SK-N-SH (cell line): Measurements from ENCODE around the gene PKNOX2. TPM values are rescaled to one million over a fixed set of nuclear protein-coding genes. Genes with fewer than 3 reads are reported as not detected.

ENCODE experiments used
- CTCF ChIA-PET: fragments of 300-600, 350-600 bp; formaldehyde crosslinking; extraction: SDS; loops from one replicate; lab custom pipeline; 2021; lab: Yijun Ruan, JAX
- POLR2A ChIA-PET: fragments of 350-600 bp; sonication (Branson Sonifier 250); formaldehyde crosslinking; extraction: SDS; loops from one replicate; lab custom pipeline; 2020; ENCODE audit warnings: antibody characterized with exemption, inconsistent platforms; lab: Yijun Ruan, JAX
- DNase-seq: peaks from one replicate; pipeline ENCODE4 v3.0.0; 2012
- H2AFZ ChIP-seq: fragments of 200-600 bp; sonication (generic); 2 replicates; pipeline ENCODE4 v1.8.1; 2016; ENCODE audit warnings: antibody characterized with exemption, mild to moderate bottlenecking, low read depth
- H3F3A ChIP-seq: fragments of 200-600 bp; sonication (generic); replicated peaks from 2 replicates; pipeline ENCODE3; 2016; ENCODE audit warnings: antibody characterized with exemption, mild to moderate bottlenecking; ENCODE audit not compliant: insufficient read depth
- H3K27ac ChIP-seq, 2 experiments: fragments of 200-500 bp in 1 of 2; fragments of 200-600 bp in 1 of 2; sonication (Bioruptor generic) in 1 of 2; sonication (generic), shearing (Covaris generic) in 1 of 2; 2 replicates each; pipeline versions ENCODE4 v1.5.1 to v1.6.1; 2014 to 2016; ENCODE audit warnings: low read depth in 2 of 2, inconsistent platforms in 1 of 2, low read length in 1 of 2, mild to moderate bottlenecking in 1 of 2, mixed read lengths in 1 of 2
- H3K27me3 ChIP-seq: fragments of 200-600 bp; sonication (generic), shearing (Covaris generic); 2 replicates; pipeline ENCODE4 v1.6.1; 2016; ENCODE audit warnings: mixed run types; ENCODE audit not compliant: insufficient read depth
- H3K36me3 ChIP-seq, 2 experiments: fragments of 200-500 bp in 1 of 2; fragments of 200-600 bp in 1 of 2; sonication (Bioruptor generic) in 1 of 2; sonication (generic) in 1 of 2; replicated peaks in 1 of 2; 2 replicates each; pipeline versions ENCODE3 to v1.5.1; 2014 to 2016; ENCODE audit warnings: low read length in 1 of 2, mild to moderate bottlenecking in 1 of 2; ENCODE audit not compliant: insufficient read depth in 2 of 2, control insufficient read depth in 1 of 2
- H3K4me1 ChIP-seq, 2 experiments: fragments of 200-500 bp in 1 of 2; fragments of 200-600 bp in 1 of 2; sonication (Bioruptor generic) in 1 of 2; sonication (generic), shearing (Covaris generic) in 1 of 2; 2 replicates each; pipeline versions ENCODE4 v1.5.1 to v1.6.1; 2014 to 2016; ENCODE audit warnings: low read depth in 1 of 2, low read length in 1 of 2, mixed run types in 1 of 2; ENCODE audit not compliant: insufficient read depth in 2 of 2, control insufficient read depth in 1 of 2
- H3K4me2 ChIP-seq: fragments of 200-600 bp; sonication (generic), shearing (Covaris generic); 2 replicates; pipeline ENCODE4 v1.6.1; 2017; ENCODE audit warnings: mixed run types
- H3K4me3 ChIP-seq, 2 experiments: fragments of 200-500 bp in 1 of 2; fragments of 200-600 bp in 1 of 2; sonication (Bioruptor generic) in 1 of 2; sonication (generic), shearing (Covaris generic) in 1 of 2; 2 replicates each; pipeline versions ENCODE4 v1.5.1 to v1.8.1; 2014 to 2016; ENCODE audit warnings: low read depth in 2 of 2, inconsistent platforms in 1 of 2, low read length in 1 of 2, mild to moderate bottlenecking in 1 of 2, mixed read lengths in 1 of 2, moderate library complexity in 1 of 2
- H3K79me2 ChIP-seq: fragments of 200-600 bp; sonication (generic); 2 replicates; pipeline ENCODE4 v1.8.1; 2017; ENCODE audit warnings: mild to moderate bottlenecking; ENCODE audit not compliant: insufficient read depth
- H3K9ac ChIP-seq: fragments of 200-600 bp; sonication (generic); 2 replicates; pipeline ENCODE4 v1.6.1; 2017; ENCODE audit warnings: mixed run types
- H3K9me2 ChIP-seq: fragments of 200-600 bp; sonication (generic); 2 replicates; pipeline ENCODE4 v1.6.1; 2017; ENCODE audit warnings: mixed run types
- H3K9me3 ChIP-seq: fragments of 200-600 bp; sonication (generic); 2 replicates; pipeline ENCODE4 v1.6.1; 2017; ENCODE audit warnings: mixed run types, mild to moderate bottlenecking, moderate library complexity
- H4K20me1 ChIP-seq: fragments of 200-600 bp; sonication (generic); 2 replicates; pipeline ENCODE4 v1.6.1; 2017; ENCODE audit warnings: mild to moderate bottlenecking, mixed run types; ENCODE audit not compliant: insufficient read depth
- CHD2 ChIP-seq: fragments of 150-350 bp; IDR thresholded peaks from 2 replicates; pipeline ENCODE4 v1.6.1; 2018; ENCODE audit warnings: low read length; ENCODE audit not compliant: partially characterized antibody
- ELF1 ChIP-seq: IDR thresholded peaks from 2 replicates; pipeline ENCODE4 v1.4.0; 2012
- EP300 ChIP-seq, 2 experiments: IDR thresholded peaks; 2 replicates each; pipeline versions ENCODE4 v1.4.0 to v1.6.1; 2012; ENCODE audit warnings: borderline replicate concordance in 1 of 2, low read depth in 1 of 2, low read length in 1 of 2
- EZH2phosphoT487 ChIP-seq: fragments of 200-600 bp; sonication (generic); IDR thresholded peaks from 2 replicates; pipeline ENCODE4 v1.6.1; 2017; ENCODE audit warnings: low read depth, mixed run types, mild to moderate bottlenecking, antibody characterized with exemption, moderate library complexity, borderline replicate concordance
- GABPA ChIP-seq: IDR thresholded peaks from 2 replicates; pipeline ENCODE4 v1.4.0; 2012; ENCODE audit warnings: low read depth, mild to moderate bottlenecking
- GATA2 ChIP-seq: sonication (generic); formaldehyde crosslinking; IDR thresholded peaks from 2 replicates; pipeline ENCODE4 v1.5.0; 2020; ENCODE audit warnings: mild to moderate bottlenecking, missing genetic modification reagents
- MXI1 ChIP-seq: IDR thresholded peaks from 2 replicates; pipeline ENCODE4 v1.6.1; 2012; ENCODE audit warnings: mild to moderate bottlenecking, low read depth, low read length, improper control_type of control experiment
- NFIC ChIP-seq: IDR thresholded peaks from 2 replicates; pipeline ENCODE4 v1.4.0; 2012; ENCODE audit warnings: borderline replicate concordance
- NRF1 ChIP-seq: IDR thresholded peaks from 2 replicates; pipeline ENCODE4 v1.6.1; 2012; ENCODE audit warnings: low read depth, mild to moderate bottlenecking, low read length
- RFX5 ChIP-seq: IDR thresholded peaks from 2 replicates; pipeline ENCODE4 v1.6.1; 2012; ENCODE audit warnings: mild to moderate bottlenecking, improper control_type of control experiment, low read length
- TAF1 ChIP-seq: IDR thresholded peaks from 2 replicates; pipeline ENCODE4 v1.6.1; 2012; ENCODE audit warnings: low read depth, mild to moderate bottlenecking, low read length, moderate library complexity, borderline replicate concordance
- WGBS: methylation state at CpG from one replicate; pipeline ENCODE4 v1.1.6; 2017; ENCODE audit warnings: low lambda C conversion rate; 5-methylcytosine and 5-hydroxymethylcytosine counted together
- polyA plus RNA-seq, 3 experiments: library from polyadenylated mRNA; depleted of rRNA; stranded (reverse); fragments of >200 nt; gene quantifications; 2 replicates each; pipeline ENCODE4 v1.2.3, GENCODE V29; 2012
- TF ChIP-seq, protein P1 (sequence below): IDR thresholded peaks from 2 replicates; pipeline ENCODE4 v1.4.0; 2012; ENCODE audit warnings: low read depth, borderline replicate concordance
- TF ChIP-seq, protein P2 (sequence below): IDR thresholded peaks from 2 replicates; pipeline ENCODE4 v1.4.0; 2012; ENCODE audit warnings: low read depth, borderline replicate concordance
- TF ChIP-seq, protein P3 (sequence below): IDR thresholded peaks from 2 replicates; pipeline ENCODE4 v1.4.0; 2012; ENCODE audit warnings: low read depth

The PKNOX2 gene
- polyA plus RNA-seq, 1 of the 3 experiments (the other 2 are of a cell fraction): 0.02 TPM

GRCh38 chr11:125343086-125343717 is 178.7 kb downstream of the PKNOX2 start (continued):
- TF ChIP-seq, protein P1, sequence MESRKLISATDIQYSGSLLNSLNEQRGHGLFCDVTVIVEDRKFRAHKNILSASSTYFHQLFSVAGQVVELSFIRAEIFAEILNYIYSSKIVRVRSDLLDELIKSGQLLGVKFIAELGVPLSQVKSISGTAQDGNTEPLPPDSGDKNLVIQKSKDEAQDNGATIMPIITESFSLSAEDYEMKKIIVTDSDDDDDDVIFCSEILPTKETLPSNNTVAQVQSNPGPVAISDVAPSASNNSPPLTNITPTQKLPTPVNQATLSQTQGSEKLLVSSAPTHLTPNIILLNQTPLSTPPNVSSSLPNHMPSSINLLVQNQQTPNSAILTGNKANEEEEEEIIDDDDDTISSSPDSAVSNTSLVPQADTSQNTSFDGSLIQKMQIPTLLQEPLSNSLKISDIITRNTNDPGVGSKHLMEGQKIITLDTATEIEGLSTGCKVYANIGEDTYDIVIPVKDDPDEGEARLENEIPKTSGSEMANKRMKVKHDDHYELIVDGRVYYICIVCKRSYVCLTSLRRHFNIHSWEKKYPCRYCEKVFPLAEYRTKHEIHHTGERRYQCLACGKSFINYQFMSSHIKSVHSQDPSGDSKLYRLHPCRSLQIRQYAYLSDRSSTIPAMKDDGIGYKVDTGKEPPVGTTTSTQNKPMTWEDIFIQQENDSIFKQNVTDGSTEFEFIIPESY: no peak
- TF ChIP-seq, protein P2, sequence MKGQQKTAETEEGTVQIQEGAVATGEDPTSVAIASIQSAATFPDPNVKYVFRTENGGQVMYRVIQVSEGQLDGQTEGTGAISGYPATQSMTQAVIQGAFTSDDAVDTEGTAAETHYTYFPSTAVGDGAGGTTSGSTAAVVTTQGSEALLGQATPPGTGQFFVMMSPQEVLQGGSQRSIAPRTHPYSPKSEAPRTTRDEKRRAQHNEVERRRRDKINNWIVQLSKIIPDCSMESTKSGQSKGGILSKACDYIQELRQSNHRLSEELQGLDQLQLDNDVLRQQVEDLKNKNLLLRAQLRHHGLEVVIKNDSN: no peak

- no peak overlapping the region for H3K9ac ChIP-seq
- H4K20me1 ChIP-seq: no peaks in the 10 kb centered on the region
- H2AFZ ChIP-seq: no peak overlapping the region
- H3K27me3 ChIP-seq: no peaks in the 10 kb centered on the region; the same call in 1 of the 2 replicates
- H3K36me3 ChIP-seq: no peaks in the 10 kb centered on the region
- CTCF ChIA-PET: interaction anchor here (0.9 to 9.0 kb wide), 8 partner anchors 9 to 265 kb away, joined by 3 to 129 read pairs (median 47); no protein-coding TSS in a partner anchor
- TF ChIP-seq NFIC (no peak), MXI1 (no peak), ELF1 (no peak), GATA2 (CRISPR knock-in tag) (no peak), RFX5 (no peak), NRF1 (no peak)
- TF ChIP-seq, protein P3, sequence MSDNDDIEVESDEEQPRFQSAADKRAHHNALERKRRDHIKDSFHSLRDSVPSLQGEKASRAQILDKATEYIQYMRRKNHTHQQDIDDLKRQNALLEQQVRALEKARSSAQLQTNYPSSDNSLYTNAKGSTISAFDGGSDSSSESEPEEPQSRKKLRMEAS: no peak
- TF ChIP-seq, all 33 proteins: peak for 0
- H3K27ac ChIP-seq: no peak overlapping the region
- H3K79me2 ChIP-seq: no peaks in the 10 kb centered on the region
- 74% methylated on average over 12 of the region's 13 CpGs for WGBS
- peaks cover 0 to 22% of the 10 kb centered on the region in 2 experiments; a peak in 2 of 4 replicates for H3K4me1 ChIP-seq
- no peak overlapping the region for H3K4me2 ChIP-seq
- no peaks in the 10 kb centered on the region for H3F3A ChIP-seq
- H3K4me3 ChIP-seq: no peak overlapping the region
- no peaks in the 10 kb centered on the region for H3K9me3 ChIP-seq
- POLR2A ChIA-PET: no interaction called here
- no peaks in the 10 kb centered on the region for H3K9me2 ChIP-seq
- DNase-seq: no peak
These were observed 179.2 kb downstream of the PKNOX2 start for GRCh38 chr11:125343718-125344131.

DNA sequence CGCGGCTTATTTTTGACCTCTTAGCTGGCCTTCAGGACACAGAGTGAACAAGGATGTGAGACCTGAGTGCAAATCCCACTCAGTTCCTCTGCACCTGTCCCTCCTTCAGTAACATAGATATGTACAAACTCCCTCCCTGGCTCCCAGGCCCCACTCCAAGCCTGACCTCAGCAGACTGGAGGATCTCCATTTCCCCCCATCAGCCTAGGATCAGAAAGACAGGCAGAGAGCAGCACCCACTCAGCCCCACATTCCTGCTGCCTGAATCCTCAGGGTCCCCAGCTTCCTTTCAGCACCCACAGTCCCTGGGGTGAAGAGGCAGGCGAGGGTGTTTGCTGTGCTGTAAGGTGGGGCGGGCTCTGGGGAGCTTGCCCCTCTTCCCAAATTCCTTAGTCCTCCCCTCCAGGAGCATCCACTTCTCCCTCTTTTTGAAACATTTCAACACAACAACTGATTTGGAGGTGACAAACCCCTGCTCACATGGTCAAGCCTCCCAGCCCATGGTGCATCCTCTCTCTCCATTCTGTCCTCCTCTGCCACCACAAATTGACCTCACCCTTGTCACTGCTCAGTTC is 180.4 kb downstream of the PKNOX2 start:
- Histone ChIP-seq H3K4me2 (no peak overlapping the region), H3K36me3 (no peaks in the 10 kb centered on the region), H2AFZ (no peak overlapping the region), H3K4me3 (no peak overlapping the region), H3K9ac (no peak overlapping the region), H3K27me3 (no peaks in the 10 kb centered on the region; the same call in 1 of the 2 replicates), H3F3A (no peaks in the 10 kb centered on the region), H3K79me2 (no peaks in the 10 kb centered on the region), H3K4me1 (peaks cover 0 to 12% of the 10 kb centered on the region in 2 experiments; a peak in 2 of 4 replicates), H4K20me1 (no peaks in the 10 kb centered on the region), H3K27ac (no peak overlapping the region), H3K9me2 (no peaks in the 10 kb centered on the region), H3K9me3 (no peaks in the 10 kb centered on the region)
- TF ChIP-seq EZH2phosphoT487 (no peak), EP300 (IDR thresholded peaks at IDR 0.05; ENCODE audit: borderline replicate concordance in 1 of 2, low read depth in 1 of 2, low read length in 1 of 2) (no peak), RFX5 (no peak), CHD2 (no peak), TAF1 (no peak), GABPA (no peak), NRF1 (no peak)
- TF ChIP-seq, protein P3: no peak
- TF ChIP-seq, protein P1: no peak
- DNase-seq: no peak
- ChIA-PET POLR2A (no interaction called here), CTCF (interaction anchor here (0.6 to 9.0 kb wide), 63 partner anchors 9 to 374 kb away, joined by 3 to 129 read pairs (median 6); partner anchors contain the start of gene PKNOX2)
- 86% methylated on average over 4 of the region's 4 CpGs for WGBS
